ENCODE data around the gene NUTF2.

GRCh38 chr16:67825906-67826305, 20.8 kb upstream of the NUTF2 start:
- no peak for TF ChIP-seq CTCF (IDR thresholded peaks at IDR 0.05; ENCODE audit: low read depth, low read length, poor library complexity, severe bottlenecking)
- no peak for TF ChIP-seq EZH2phosphoT487 (IDR thresholded peaks at IDR 0.05; ENCODE audit: borderline replicate concordance, low read length)
